ENCODE measurements around the gene SLC35F2.

DNA sequence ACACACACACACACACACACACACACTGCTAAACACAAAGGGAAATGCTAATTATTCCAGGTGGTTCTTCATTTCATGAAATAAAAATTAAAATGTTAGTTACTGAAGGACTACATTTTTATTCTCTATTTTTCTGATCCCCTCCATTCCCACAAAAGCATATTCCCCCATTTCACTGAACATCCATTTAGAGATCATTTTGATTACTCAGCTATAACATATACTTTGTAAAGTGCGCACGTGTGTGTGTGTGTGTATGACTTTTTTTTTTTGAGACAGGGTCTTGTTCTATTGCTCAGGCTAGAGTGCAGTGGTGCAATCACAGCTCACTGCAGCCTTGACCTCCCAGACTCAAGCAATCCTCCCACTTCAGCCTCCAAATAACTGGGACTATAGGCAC is 42.6 kb downstream of the SLC35F2 start:
- TF ChIP-seq, protein P1, sequence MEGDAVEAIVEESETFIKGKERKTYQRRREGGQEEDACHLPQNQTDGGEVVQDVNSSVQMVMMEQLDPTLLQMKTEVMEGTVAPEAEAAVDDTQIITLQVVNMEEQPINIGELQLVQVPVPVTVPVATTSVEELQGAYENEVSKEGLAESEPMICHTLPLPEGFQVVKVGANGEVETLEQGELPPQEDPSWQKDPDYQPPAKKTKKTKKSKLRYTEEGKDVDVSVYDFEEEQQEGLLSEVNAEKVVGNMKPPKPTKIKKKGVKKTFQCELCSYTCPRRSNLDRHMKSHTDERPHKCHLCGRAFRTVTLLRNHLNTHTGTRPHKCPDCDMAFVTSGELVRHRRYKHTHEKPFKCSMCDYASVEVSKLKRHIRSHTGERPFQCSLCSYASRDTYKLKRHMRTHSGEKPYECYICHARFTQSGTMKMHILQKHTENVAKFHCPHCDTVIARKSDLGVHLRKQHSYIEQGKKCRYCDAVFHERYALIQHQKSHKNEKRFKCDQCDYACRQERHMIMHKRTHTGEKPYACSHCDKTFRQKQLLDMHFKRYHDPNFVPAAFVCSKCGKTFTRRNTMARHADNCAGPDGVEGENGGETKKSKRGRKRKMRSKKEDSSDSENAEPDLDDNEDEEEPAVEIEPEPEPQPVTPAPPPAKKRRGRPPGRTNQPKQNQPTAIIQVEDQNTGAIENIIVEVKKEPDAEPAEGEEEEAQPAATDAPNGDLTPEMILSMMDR (IDR thresholded peaks at IDR 0.05; ENCODE audit: poor library complexity, severe bottlenecking): no peak
- TF ChIP-seq POLR2AphosphoS5 (IDR thresholded peaks at IDR 0.05) (no peak), EP300 (conservative IDR thresholded peaks at IDR 0.05; ENCODE audit: poor library complexity, severe bottlenecking) (no peak), EZH2 (IDR thresholded peaks at IDR 0.05; ENCODE audit: borderline replicate concordance, insufficient read depth, low read length, poor library complexity, severe bottlenecking) (no peak)
